GM21825 (cell line): ENCODE data around the gene ABHD12B.
"Not testable (repeated sequence)": the region's sequence is repeated elsewhere in the genome, so short reads cannot be mapped to it uniquely, and the experiment has no call there.

Experiments used
- ATAC-seq: cut with Tn5 transposase; IDR thresholded peaks from one replicate; pipeline ENCODE4 v1.9.1; 2021; ENCODE audit warnings: mild to moderate bottlenecking, moderate library complexity; ENCODE audit not compliant: unreplicated experiment

Gene ABHD12B

GRCh38 chr14:50932156-50932555, 60.3 kb downstream of the ABHD12B start:
- ATAC-seq = no peak

GRCh38 chr14:50932592-50933495, 61.0 kb downstream of the ABHD12B start:
- no peak for ATAC-seq

GRCh38 chr14:50935126-50936015, 63.5 kb downstream of the ABHD12B start:
- no peak for ATAC-seq

- no peak for ATAC-seq
These were observed 64.1 kb downstream of the ABHD12B start for GRCh38 chr14:50936016-50936340.

- no peak for ATAC-seq
These were observed 65.0 kb downstream of the ABHD12B start for GRCh38 chr14:50936882-50937281.

- no peak for ATAC-seq
These were observed 65.5 kb downstream of the ABHD12B start for GRCh38 chr14:50937325-50937724.

GRCh38 chr14:50937800-50938199, 65.9 kb downstream of the ABHD12B start:
- no peak for ATAC-seq

GRCh38 chr14:50941151-50941550, 69.3 kb downstream of the ABHD12B start:
- ATAC-seq = no peak

GRCh38 chr14:50941638-50942037, 69.8 kb downstream of the ABHD12B start:
- not testable (repeated sequence) for ATAC-seq

- ATAC-seq = peak; percentile 19
These were observed 71.5 kb downstream of the ABHD12B start for GRCh38 chr14:50943261-50943942.

GRCh38 chr14:50943943-50944646, 72.2 kb downstream of the ABHD12B start, which contains the start of gene PYGL:
Gene PYGL (minus strand): TSS chr14:50944483. CDS start chr14:50944403, 80 bp downstream.
- peak; percentile 72 for ATAC-seq

- ATAC-seq = no peak
These were observed 73.0 kb downstream of the ABHD12B start for GRCh38 chr14:50944647-50945413.

- no peak for ATAC-seq
These were observed 74.5 kb downstream of the ABHD12B start for GRCh38 chr14:50946234-50946935.

GRCh38 chr14:50947446-50947845, 75.6 kb downstream of the ABHD12B start:
- ATAC-seq = no peak

GRCh38 chr14:50948205-50948604, 76.4 kb downstream of the ABHD12B start:
- no peak for ATAC-seq

GRCh38 chr14:50951032-50951431, 79.2 kb downstream of the ABHD12B start:
- no peak for ATAC-seq

- no peak for ATAC-seq
These were observed 81.6 kb downstream of the ABHD12B start for GRCh38 chr14:50953502-50953901.
